Measurements from ENCODE around the gene BBIP1.

DNA sequence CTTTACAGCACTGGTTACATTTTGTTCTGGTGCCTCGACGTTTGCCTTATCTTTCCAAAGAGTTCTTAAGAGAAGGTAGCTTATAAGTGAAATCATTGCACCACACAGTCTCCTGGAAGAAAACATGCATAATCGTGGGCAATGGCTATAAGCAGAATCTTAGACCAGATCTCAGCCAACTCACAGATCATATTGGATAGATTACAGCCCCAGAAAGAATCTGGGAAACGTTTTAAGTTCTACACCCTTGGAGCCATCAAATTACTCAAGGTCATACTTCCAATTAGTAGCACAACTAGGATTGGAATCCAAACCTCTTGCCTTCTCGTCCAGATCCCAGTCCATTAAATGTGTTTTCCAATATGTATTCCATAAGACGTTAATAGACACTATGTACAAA, 56.0 kb downstream of the BBIP1 start:
- TF ChIP-seq TAF1 (IDR thresholded peaks at IDR 0.05; ENCODE audit: low read depth) (no peak), POLR2AphosphoS5 (IDR thresholded peaks at IDR 0.05) (no peak), EZH2 (IDR thresholded peaks at IDR 0.05; ENCODE audit: borderline replicate concordance, insufficient read depth, low read length, poor library complexity, severe bottlenecking) (no peak), EP300 (conservative IDR thresholded peaks at IDR 0.05; ENCODE audit: poor library complexity, severe bottlenecking) (no peak), MXI1 (conservative IDR thresholded peaks at IDR 0.05; ENCODE audit: poor library complexity, severe bottlenecking) (no peak), SMC3 (conservative IDR thresholded peaks at IDR 0.05; ENCODE audit: poor library complexity) (no peak), RAD21 (conservative IDR thresholded peaks at IDR 0.05) (no peak)
- TF ChIP-seq, protein P1, sequence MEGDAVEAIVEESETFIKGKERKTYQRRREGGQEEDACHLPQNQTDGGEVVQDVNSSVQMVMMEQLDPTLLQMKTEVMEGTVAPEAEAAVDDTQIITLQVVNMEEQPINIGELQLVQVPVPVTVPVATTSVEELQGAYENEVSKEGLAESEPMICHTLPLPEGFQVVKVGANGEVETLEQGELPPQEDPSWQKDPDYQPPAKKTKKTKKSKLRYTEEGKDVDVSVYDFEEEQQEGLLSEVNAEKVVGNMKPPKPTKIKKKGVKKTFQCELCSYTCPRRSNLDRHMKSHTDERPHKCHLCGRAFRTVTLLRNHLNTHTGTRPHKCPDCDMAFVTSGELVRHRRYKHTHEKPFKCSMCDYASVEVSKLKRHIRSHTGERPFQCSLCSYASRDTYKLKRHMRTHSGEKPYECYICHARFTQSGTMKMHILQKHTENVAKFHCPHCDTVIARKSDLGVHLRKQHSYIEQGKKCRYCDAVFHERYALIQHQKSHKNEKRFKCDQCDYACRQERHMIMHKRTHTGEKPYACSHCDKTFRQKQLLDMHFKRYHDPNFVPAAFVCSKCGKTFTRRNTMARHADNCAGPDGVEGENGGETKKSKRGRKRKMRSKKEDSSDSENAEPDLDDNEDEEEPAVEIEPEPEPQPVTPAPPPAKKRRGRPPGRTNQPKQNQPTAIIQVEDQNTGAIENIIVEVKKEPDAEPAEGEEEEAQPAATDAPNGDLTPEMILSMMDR (IDR thresholded peaks at IDR 0.05; ENCODE audit: poor library complexity, severe bottlenecking): no peak
- TF ChIP-seq, protein P2, sequence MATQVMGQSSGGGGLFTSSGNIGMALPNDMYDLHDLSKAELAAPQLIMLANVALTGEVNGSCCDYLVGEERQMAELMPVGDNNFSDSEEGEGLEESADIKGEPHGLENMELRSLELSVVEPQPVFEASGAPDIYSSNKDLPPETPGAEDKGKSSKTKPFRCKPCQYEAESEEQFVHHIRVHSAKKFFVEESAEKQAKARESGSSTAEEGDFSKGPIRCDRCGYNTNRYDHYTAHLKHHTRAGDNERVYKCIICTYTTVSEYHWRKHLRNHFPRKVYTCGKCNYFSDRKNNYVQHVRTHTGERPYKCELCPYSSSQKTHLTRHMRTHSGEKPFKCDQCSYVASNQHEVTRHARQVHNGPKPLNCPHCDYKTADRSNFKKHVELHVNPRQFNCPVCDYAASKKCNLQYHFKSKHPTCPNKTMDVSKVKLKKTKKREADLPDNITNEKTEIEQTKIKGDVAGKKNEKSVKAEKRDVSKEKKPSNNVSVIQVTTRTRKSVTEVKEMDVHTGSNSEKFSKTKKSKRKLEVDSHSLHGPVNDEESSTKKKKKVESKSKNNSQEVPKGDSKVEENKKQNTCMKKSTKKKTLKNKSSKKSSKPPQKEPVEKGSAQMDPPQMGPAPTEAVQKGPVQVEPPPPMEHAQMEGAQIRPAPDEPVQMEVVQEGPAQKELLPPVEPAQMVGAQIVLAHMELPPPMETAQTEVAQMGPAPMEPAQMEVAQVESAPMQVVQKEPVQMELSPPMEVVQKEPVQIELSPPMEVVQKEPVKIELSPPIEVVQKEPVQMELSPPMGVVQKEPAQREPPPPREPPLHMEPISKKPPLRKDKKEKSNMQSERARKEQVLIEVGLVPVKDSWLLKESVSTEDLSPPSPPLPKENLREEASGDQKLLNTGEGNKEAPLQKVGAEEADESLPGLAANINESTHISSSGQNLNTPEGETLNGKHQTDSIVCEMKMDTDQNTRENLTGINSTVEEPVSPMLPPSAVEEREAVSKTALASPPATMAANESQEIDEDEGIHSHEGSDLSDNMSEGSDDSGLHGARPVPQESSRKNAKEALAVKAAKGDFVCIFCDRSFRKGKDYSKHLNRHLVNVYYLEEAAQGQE (IDR thresholded peaks at IDR 0.05; ENCODE audit: borderline replicate concordance): no peak
